SHP77 (cell line): ENCODE results near the gene SYNGR3.
A peak's percentile ranks its signal among the peaks of the same experiment; 100 is the strongest.

Experiments
- DNase-seq, 2 experiments: peaks; one replicate each; lab custom pipeline; 2025; lab: John Stamatoyannopoulos, UW

SYNGR3 gene

DNA sequence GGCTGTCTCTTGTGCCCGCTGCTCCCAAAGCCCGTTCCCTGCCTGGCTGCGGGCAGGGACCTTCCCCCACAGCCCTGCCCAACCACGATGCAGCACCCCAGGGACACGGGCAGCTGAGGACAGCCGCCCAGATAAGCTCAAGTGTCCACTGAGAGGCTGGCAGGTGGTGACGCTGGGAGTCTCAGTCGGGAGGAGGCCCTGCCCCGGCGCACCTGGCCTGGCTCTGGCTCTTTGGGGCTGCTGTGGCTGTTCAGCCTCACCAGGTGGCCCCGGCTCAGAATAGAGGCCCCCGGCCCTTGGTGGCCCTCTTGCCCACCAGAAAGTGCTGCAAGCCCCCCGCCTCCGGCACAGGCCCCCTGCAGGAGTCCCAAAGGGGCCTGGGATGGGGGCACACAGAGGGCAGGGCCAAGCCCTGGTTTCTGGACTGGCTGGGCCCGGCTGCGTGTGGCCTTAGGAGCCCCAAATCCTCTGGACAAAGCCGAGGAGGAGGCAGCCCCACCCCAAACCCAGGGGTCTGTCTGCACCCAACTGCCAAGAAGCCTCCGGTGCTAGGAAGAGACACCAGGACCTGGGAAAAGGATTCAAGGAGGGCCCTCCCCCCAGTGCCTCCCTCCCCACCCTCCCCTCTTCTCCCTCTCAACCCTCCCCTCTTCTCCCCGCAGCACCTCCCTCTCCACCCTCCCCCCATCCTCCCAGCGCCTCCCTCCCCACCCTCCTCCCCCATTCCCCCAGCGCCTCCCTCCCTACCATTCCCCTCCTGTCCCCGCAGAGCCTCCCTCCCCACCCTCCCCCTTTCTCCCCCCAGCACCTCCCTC, 52.6 kb downstream of the SYNGR3 start:
- DNase-seq: peak; percentile 84 to 93

DNA sequence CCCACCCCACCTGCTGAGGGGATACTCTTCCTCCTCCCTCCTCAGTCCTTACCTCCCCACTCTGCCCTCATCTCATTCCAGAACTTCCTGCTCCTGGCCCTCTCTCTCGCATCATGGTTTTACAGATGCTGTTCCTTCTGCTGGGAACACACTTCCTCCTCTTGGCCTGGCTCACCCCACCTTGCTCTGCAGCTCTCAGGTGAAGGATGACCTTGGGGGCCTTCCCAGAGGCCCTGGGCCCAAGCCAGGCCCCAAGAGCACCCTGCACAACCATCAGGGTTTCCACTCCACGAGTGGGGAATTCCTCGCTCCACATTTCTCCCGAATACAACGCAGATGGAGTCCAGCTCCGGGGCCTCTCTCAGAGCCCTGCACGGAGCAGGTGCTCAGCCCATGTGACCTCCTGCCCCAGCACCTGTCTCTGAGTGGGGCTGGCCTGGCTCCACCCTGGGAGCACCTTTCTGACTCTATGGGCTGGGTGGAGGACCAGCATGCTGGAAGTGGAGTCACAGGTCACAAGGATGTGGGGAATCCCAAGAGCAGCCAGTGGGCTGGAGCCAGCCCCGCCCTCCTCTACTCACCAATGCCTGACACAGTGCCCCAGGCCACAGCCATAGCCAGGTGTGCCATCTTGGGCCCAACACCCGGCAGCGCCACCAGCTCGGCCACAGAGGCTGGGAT, 53.4 kb downstream of the SYNGR3 start:
- no peak for DNase-seq
